ENCODE results near the gene FAM177A1.
A peak's percentile ranks its signal among the peaks of the same experiment; 100 is the strongest.
"Not testable (repeated sequence)": the region's sequence is repeated elsewhere in the genome, so short reads cannot be mapped to it uniquely, and the experiment has no call there.

Gene FAM177A1

GRCh38 chr14:35034944-35035554 lies 11.0 kb upstream of the FAM177A1 start:
- not testable (repeated sequence) for H3K9ac ChIP-seq (ENCODE audit: low read depth in 1 of 2, low read length in 2 of 2); H3K36me3 ChIP-seq (ENCODE audit: control insufficient read depth in 2 of 2, insufficient read depth in 2 of 2, low read length in 2 of 2); H3K9me3 ChIP-seq (ENCODE audit: control insufficient read depth in 2 of 2, low read length in 2 of 2); H3K27me3 ChIP-seq (ENCODE audit: control insufficient read depth in 2 of 2, insufficient read depth in 2 of 2, low read length in 2 of 2); H3K4me3 ChIP-seq (ENCODE audit: low read length in 2 of 2); H3K4me1 ChIP-seq (ENCODE audit: control insufficient read depth in 2 of 2, insufficient read depth in 2 of 2, low read length in 2 of 2); H3K27ac ChIP-seq (ENCODE audit: low read depth in 2 of 2, low read length in 2 of 2)

DNA sequence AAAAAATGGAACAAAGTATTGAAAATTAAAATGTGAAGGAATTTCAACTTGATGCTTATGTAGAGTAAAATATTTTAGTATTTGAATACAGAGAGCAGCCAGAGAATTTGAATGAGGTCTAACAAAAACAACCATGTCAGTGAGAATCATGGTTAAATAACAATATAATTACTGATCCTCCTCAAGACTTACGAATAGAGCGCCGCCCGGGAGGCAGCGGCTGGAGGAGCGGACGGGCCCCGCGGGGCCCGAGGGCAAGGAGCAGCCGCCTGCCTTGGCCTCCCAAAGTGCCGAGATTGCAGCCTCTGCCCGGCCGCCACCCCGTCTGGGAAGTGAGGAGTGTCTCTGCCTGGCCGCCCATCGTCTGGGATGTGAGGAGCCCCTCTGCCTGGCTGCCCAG lies 7.8 kb upstream of the FAM177A1 start:
- H3K27me3 ChIP-seq (ENCODE audit: control insufficient read depth in 2 of 2, insufficient read depth in 2 of 2, low read length in 2 of 2); H3K36me3 ChIP-seq (ENCODE audit: control insufficient read depth in 2 of 2, insufficient read depth in 2 of 2, low read length in 2 of 2); H3K4me3 ChIP-seq (ENCODE audit: low read length in 2 of 2); H3K9me3 ChIP-seq (ENCODE audit: control insufficient read depth in 2 of 2, low read length in 2 of 2); H3K27ac ChIP-seq (ENCODE audit: low read depth in 2 of 2, low read length in 2 of 2); H3K4me1 ChIP-seq (ENCODE audit: control insufficient read depth in 2 of 2, insufficient read depth in 2 of 2, low read length in 2 of 2); H3K9ac ChIP-seq (ENCODE audit: low read depth in 1 of 2, low read length in 2 of 2): not testable (repeated sequence)

DNA sequence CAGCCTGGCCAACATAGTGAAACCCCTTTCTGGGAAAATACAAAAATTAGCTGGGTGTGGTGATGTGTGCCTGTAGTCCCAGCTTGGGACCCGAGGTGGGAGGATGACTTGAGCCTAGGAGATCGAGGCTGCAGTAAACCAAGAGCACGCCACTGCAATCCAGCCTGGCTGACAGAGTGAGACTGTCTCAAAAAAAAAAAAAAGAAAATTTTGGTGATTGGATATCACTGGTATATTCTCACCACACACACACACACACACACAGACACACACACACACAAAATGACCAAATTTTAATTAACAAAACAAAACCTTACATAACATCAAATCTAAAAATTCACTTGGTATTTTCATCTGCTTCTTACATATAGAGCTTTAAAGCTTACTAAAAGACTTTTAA lies 3.4 kb upstream of the FAM177A1 start:
- no peaks in the 10 kb centered on the region for H3K36me3 ChIP-seq (ENCODE audit: control insufficient read depth in 2 of 2, insufficient read depth in 2 of 2, low read length in 2 of 2)

GRCh38 chr14:35043046-35043445 lies 3.0 kb upstream of the FAM177A1 start:
- H3K4me1 ChIP-seq (ENCODE audit: control insufficient read depth in 2 of 2, insufficient read depth in 2 of 2, low read length in 2 of 2): peaks cover 0 to 10% of the 10 kb centered on the region in 2 donors
- H3K9me3 ChIP-seq (ENCODE audit: control insufficient read depth in 2 of 2, low read length in 2 of 2): no peaks in the 10 kb centered on the region
- H3K27me3 ChIP-seq (ENCODE audit: control insufficient read depth in 2 of 2, insufficient read depth in 2 of 2, low read length in 2 of 2): no peaks in the 10 kb centered on the region
- no peak overlapping the region for H3K4me3 ChIP-seq (ENCODE audit: low read length in 2 of 2)
- H3K36me3 ChIP-seq (ENCODE audit: control insufficient read depth in 2 of 2, insufficient read depth in 2 of 2, low read length in 2 of 2): no peaks in the 10 kb centered on the region
- no peak overlapping the region for H3K9ac ChIP-seq (ENCODE audit: low read depth in 1 of 2, low read length in 2 of 2)
- H3K27ac ChIP-seq (ENCODE audit: low read depth in 2 of 2, low read length in 2 of 2): no peak overlapping the region

More for the DNA sequence above, 3.4 kb upstream of the FAM177A1 start:
- no peaks in the 10 kb centered on the region for H3K9me3 ChIP-seq (ENCODE audit: control insufficient read depth in 2 of 2, low read length in 2 of 2)
- H3K4me3 ChIP-seq (ENCODE audit: low read length in 2 of 2): no peak overlapping the region
- no peak overlapping the region for H3K9ac ChIP-seq (ENCODE audit: low read depth in 1 of 2, low read length in 2 of 2)
- H3K27ac ChIP-seq (ENCODE audit: low read depth in 2 of 2, low read length in 2 of 2): no peak overlapping the region
- peaks cover 0 to 8% of the 10 kb centered on the region in 2 donors for H3K4me1 ChIP-seq (ENCODE audit: control insufficient read depth in 2 of 2, insufficient read depth in 2 of 2, low read length in 2 of 2)
- no peaks in the 10 kb centered on the region for H3K27me3 ChIP-seq (ENCODE audit: control insufficient read depth in 2 of 2, insufficient read depth in 2 of 2, low read length in 2 of 2)

DNA sequence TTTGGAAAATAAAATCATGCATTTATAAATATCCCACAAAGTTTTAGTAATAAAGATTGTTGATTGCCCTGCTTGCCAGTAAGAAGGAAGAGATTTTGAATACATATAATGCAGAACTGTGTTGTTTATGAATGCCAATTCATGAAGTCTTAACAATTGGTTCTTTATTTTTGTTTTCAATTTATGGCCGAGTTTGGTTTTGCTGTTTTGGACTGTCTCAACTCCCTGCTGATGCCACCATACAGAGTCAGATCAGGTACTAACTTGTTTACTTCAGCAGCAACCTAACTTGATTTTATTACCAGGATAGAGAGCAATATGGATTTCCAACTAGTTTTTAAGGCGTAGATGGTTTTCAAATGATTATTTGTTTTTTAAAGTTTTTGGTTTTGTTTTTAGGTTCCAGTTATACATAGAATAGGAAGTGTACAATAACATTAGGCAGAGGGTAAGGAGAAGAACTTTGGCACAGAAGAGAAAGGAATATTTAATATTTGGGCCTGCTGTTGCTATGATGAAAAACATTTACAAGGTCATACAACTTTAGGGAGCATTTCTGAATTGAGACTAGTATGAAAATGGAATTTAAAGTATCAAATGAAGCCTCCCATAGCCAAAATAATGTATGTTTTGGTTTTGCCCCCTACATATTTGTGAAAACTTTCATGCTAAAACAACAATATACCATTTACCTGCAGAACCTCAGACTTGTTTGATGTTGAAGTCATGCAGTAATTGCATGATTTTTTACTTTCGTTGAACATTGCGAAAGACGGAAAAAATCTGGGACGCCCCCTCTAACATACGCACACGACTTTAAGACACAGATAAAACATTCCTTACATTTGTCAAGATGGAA lies 904 bp upstream of the FAM177A1 start:
- Histone ChIP-seq H3K36me3 (ENCODE audit: control insufficient read depth in 2 of 2, insufficient read depth in 2 of 2, low read length in 2 of 2) (no peaks in the 10 kb centered on the region), H3K9me3 (ENCODE audit: control insufficient read depth in 2 of 2, low read length in 2 of 2) (no peaks in the 10 kb centered on the region), H3K27ac (ENCODE audit: low read depth in 2 of 2, low read length in 2 of 2) (peak overlapping the region; percentile 99), H3K4me1 (ENCODE audit: control insufficient read depth in 2 of 2, insufficient read depth in 2 of 2, low read length in 2 of 2) (peaks cover 2 to 17% of the 10 kb centered on the region in 2 donors), H3K4me3 (ENCODE audit: low read length in 2 of 2) (peak overlapping the region; percentile 81 to 92), H3K27me3 (ENCODE audit: control insufficient read depth in 2 of 2, insufficient read depth in 2 of 2, low read length in 2 of 2) (no peaks in the 10 kb centered on the region), H3K9ac (ENCODE audit: low read depth in 1 of 2, low read length in 2 of 2) (peak overlapping the region; percentile 97 to 99)

- peak overlapping the region; percentile 97 to 99 for H3K9ac ChIP-seq (ENCODE audit: low read depth in 1 of 2, low read length in 2 of 2)
- H3K27me3 ChIP-seq (ENCODE audit: control insufficient read depth in 2 of 2, insufficient read depth in 2 of 2, low read length in 2 of 2): no peaks in the 10 kb centered on the region
- peak overlapping the region; percentile 99 for H3K27ac ChIP-seq (ENCODE audit: low read depth in 2 of 2, low read length in 2 of 2)
Observed at GRCh38 chr14:35045798-35046047, 349 bp upstream of the FAM177A1 start.

DNA sequence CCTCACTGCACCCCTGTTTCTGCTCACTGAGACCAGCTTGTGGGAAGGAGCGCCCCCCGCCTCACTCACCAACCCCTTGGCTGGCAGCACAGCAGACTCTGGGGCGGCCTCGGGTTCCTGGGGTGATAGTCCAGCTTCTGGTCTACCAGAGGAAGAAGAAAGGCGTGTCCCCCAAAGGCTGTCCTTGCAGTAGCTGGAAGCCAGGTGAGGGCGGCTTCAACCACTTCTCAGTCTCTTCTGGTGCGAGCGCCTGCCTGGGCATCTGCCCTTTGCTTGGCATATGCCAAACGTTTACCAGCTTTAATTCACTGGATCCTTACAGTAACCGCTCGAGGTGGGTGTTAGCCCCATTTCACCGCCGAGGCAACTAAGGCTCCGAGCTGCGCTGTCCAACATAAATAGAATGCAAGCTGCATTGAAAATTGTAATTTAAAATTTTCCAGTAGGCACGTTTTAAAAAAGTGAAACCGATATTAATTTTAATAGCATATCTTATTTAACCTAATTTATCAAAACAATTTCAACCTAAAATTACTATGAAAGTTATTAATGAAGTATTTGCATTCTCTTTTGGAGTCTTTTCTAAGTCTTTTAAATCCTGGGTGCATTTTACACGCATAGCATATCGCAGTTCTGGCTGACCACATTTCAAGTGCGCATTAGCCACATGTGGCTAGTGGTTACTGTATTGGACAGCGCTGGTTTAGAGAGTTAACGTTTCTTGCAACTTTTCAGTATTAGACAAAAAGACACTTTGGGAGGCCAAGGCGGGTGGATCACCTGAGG lies 872 bp downstream of the FAM177A1 start:
- H3K9me3 ChIP-seq (ENCODE audit: control insufficient read depth in 2 of 2, low read length in 2 of 2): no peaks in the 10 kb centered on the region
- H3K4me3 ChIP-seq (ENCODE audit: low read length in 2 of 2): peak overlapping the region; percentile 92 to 97
- peak overlapping the region; percentile 95 to 99 for H3K9ac ChIP-seq (ENCODE audit: low read depth in 1 of 2, low read length in 2 of 2)
- H3K4me1 ChIP-seq (ENCODE audit: control insufficient read depth in 2 of 2, insufficient read depth in 2 of 2, low read length in 2 of 2): peaks cover 2 to 28% of the 10 kb centered on the region in 2 donors
- H3K36me3 ChIP-seq (ENCODE audit: control insufficient read depth in 2 of 2, insufficient read depth in 2 of 2, low read length in 2 of 2): peaks cover 0 to 4% of the 10 kb centered on the region in 2 donors
- peak overlapping the region; percentile 99 for H3K27ac ChIP-seq (ENCODE audit: low read depth in 2 of 2, low read length in 2 of 2)
- no peaks in the 10 kb centered on the region for H3K27me3 ChIP-seq (ENCODE audit: control insufficient read depth in 2 of 2, insufficient read depth in 2 of 2, low read length in 2 of 2)

More at GRCh38 chr14:35045798-35046047, 349 bp upstream of the FAM177A1 start:
- Histone ChIP-seq H3K36me3 (ENCODE audit: control insufficient read depth in 2 of 2, insufficient read depth in 2 of 2, low read length in 2 of 2) (peaks cover 0 to 2% of the 10 kb centered on the region in 2 donors), H3K9me3 (ENCODE audit: control insufficient read depth in 2 of 2, low read length in 2 of 2) (no peaks in the 10 kb centered on the region), H3K4me1 (ENCODE audit: control insufficient read depth in 2 of 2, insufficient read depth in 2 of 2, low read length in 2 of 2) (peaks cover 2 to 19% of the 10 kb centered on the region in 2 donors), H3K4me3 (ENCODE audit: low read length in 2 of 2) (peak overlapping the region; percentile 81 to 92)

DNA sequence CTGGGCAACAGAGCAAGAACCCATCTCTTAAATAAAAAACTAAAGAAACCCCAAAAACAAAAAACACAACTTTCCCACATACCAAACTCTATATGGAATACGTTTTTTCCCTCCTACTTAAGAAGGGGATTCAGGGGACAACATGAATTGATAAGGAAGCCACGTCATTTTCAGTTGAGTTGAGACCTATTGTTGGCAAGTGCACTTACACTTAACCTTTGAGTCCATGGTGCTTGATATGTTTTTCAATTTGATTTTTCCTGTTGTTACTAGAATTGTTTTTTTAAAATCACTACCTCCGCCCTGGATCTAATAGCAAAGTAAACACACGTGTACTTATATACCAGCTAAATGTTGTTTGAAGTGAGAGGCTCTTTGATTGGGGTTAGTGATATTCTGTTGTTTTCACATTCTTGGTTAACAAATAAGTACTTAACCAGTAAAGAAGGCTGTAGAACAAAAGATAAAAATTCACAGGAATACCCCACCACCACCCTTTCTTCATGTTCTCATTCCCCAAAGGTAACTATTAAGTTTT lies 2.0 kb downstream of the FAM177A1 start:
- Histone ChIP-seq H3K4me3 (ENCODE audit: low read length in 2 of 2) (peak overlapping the region; percentile 92 to 97), H3K4me1 (ENCODE audit: control insufficient read depth in 2 of 2, insufficient read depth in 2 of 2, low read length in 2 of 2) (peaks cover 2 to 28% of the 10 kb centered on the region in 2 donors), H3K9ac (ENCODE audit: low read depth in 1 of 2, low read length in 2 of 2) (peak overlapping the region; percentile 34 to 99), H3K27ac (ENCODE audit: low read depth in 2 of 2, low read length in 2 of 2) (peak overlapping the region; percentile 99), H3K9me3 (ENCODE audit: control insufficient read depth in 2 of 2, low read length in 2 of 2) (no peaks in the 10 kb centered on the region), H3K27me3 (ENCODE audit: control insufficient read depth in 2 of 2, insufficient read depth in 2 of 2, low read length in 2 of 2) (no peaks in the 10 kb centered on the region), H3K36me3 (ENCODE audit: control insufficient read depth in 2 of 2, insufficient read depth in 2 of 2, low read length in 2 of 2) (peaks cover 0 to 5% of the 10 kb centered on the region in 2 donors)

GRCh38 chr14:35050652-35051051 lies 4.6 kb downstream of the FAM177A1 start:
- peaks cover under 1 to 16% of the 10 kb centered on the region in 2 donors for H3K36me3 ChIP-seq (ENCODE audit: control insufficient read depth in 2 of 2, insufficient read depth in 2 of 2, low read length in 2 of 2)
- H3K27me3 ChIP-seq (ENCODE audit: control insufficient read depth in 2 of 2, insufficient read depth in 2 of 2, low read length in 2 of 2): no peaks in the 10 kb centered on the region
- peaks cover 2 to 21% of the 10 kb centered on the region in 2 donors for H3K4me1 ChIP-seq (ENCODE audit: control insufficient read depth in 2 of 2, insufficient read depth in 2 of 2, low read length in 2 of 2)
- H3K9ac ChIP-seq (ENCODE audit: low read depth in 1 of 2, low read length in 2 of 2): no peak overlapping the region
- H3K4me3 ChIP-seq (ENCODE audit: low read length in 2 of 2): no peak overlapping the region
- H3K9me3 ChIP-seq (ENCODE audit: control insufficient read depth in 2 of 2, low read length in 2 of 2): no peaks in the 10 kb centered on the region
- peak overlapping the region in 1 of 2 donors; percentile 81 for H3K27ac ChIP-seq (ENCODE audit: low read depth in 2 of 2, low read length in 2 of 2)

All from mucosa of rectum (tissue), 2 donors.